Stimulated activated CD4-positive, alpha-beta T cell treated with anti-CD3 and anti-CD28 coated beads, TNF-alpha, amount 100 ng/mL, for 1 hour (primary cell): ENCODE measurements around the gene MLPH.
A peak's percentile ranks its signal among the peaks of the same experiment; 100 is the strongest.

Experiments used
- DNase-seq, 3 donors: peaks; one replicate each; pipeline ENCODE4 v3.0.0-alpha.2; 2020; ENCODE audit warnings: low read depth in 3 of 3, low spot score in 1 of 3

MLPH gene

DNA sequence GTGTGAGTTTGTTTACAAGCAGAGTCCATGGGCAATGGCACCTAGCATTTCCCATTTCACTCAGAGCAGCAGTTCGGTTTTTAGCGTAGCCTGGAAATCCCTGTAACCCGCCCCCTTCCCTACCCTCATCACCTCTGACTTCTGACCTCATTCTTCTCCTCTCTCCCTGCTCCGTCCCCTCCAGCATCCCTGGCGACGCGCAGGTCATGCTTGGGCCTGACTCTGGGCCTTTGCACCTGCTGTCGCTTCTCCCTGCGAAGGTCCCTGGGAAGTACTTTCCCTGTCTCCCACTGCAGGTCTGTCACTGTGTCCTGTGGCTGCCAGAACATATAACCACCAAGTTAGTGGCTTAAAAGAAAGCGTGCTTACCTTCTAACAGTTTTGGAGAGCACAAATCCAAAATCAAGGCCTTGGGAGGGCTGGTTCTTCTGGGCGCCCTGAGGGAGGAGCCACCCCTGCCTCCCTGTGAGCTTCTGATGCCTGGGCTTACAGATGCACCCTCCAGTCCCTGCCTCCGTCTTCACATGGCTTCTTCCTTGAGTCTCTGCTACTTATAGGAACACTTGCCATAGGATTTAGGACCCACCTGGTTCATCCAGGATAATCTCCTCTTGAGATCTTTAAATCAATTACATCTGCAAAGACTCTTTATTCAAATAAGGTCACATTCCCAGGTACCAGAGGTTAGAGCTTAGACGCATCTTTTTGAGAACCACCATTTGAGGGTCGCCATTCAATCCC lies 111.6 kb downstream of the MLPH start:
- DNase-seq, result no peak

DNA sequence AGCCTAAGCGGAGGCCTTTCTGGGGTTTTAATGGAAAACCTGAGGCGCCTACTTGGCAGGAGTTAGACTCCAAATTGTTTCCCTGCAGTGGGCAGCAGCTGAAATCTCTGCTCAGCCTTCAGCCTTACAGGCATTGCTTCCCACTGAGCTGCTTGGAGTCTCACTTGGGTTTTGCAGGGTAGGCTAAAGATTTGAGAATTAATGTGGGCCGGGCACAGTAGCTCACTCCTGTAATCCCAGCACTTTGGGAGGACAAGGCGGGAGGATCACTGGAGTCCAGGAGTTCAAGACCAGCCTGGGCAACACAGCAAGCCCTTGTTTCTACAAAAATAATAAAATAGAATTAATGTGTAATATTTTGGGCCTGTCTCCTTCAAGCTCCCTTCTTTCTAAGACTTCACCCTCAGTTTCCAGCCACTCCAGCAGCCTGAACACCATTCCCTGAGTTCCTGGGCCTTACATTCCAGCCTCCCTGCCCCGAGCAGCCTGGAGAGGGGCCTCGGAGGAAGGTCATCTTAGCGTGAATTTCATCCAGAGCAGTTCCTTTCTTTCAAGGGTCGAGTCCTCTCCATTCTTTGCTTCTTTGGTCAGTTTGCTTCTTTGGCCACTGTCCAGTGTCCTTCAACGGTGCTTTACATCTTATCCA lies 112.5 kb downstream of the MLPH start:
- DNase-seq, result no peak

DNA sequence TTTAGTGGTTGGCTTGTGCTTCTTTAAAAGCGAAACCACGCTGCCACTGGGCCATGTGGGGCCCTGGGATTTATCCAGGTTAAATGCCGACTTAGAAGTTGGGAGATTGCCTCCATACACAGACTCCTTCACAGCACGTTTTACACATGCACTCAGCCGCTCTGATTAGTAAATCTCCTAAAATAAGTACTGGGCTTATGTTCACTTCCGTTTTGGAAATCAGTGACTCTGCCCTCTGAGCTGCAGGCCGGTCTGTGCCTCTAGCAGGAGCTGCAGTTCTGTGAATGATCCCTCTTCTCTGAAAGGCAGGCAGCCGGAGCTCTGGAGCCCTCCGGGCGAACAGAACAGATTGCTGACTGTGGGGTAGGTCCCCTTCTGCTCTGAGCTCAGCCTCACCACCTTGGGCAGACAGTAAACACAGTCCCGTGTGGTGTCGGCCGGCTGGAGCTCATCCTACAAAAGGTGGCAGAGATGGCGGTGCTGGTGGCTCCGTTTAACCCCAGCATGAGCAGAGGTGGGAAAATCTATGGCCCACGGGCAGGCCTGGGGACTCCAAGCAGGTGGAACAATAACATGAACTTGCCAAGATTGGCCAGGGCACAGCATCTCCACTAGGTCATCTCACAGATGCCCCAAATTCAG lies 113.3 kb downstream of the MLPH start:
- no peak for DNase-seq

DNA sequence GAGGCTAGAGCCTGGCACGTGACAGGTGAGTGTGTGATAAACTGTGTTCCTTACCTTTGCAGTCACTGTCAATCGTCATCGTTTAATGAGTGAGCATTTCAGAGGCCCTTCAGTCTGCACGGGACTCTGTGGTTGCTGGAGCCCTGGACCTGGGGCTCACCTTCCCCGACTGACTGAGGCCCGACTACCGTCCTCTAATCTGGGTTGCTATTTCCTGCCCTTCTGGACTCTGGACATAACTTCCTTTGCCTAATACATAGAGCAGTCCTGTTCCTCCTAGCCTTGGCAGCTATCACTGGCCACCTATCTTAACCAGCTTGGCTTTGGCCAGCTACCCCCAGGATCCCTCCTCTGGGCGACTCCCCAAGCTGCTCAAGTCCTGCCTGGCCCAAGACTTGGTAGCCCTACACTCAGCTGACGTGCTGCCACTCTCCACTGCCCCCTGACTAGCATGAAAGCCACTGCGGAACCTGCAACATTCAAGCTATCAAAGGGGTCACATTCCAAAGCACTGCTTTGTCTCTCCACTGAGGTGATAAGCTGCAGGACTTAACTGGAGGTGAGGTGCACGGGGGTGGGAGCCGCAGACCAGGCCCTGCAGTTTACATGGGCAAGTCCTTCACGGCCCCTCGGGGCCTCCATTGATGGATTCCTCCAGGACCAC lies 114.5 kb downstream of the MLPH start:
- no peak for DNase-seq

DNA sequence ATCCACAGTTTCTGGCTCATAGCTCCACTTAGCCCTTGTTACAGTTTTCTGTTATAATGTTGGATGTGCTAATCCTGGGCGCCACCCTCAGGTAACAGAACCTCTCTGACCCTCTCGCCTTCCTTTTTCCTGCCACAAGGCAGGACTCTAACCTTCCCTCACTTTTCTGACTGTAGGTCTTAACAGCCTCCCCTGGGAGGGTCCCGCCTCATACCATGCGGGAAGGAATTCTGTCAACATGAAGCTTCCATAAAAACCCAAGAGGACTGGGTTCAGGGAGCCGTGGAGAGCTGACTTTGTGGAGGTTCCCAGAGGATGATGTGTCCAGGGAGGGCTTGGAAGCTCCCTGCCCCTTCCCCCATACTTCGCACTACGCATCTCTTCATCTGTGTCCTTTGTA lies 115.4 kb downstream of the MLPH start:
- DNase-seq, result no peak

DNA sequence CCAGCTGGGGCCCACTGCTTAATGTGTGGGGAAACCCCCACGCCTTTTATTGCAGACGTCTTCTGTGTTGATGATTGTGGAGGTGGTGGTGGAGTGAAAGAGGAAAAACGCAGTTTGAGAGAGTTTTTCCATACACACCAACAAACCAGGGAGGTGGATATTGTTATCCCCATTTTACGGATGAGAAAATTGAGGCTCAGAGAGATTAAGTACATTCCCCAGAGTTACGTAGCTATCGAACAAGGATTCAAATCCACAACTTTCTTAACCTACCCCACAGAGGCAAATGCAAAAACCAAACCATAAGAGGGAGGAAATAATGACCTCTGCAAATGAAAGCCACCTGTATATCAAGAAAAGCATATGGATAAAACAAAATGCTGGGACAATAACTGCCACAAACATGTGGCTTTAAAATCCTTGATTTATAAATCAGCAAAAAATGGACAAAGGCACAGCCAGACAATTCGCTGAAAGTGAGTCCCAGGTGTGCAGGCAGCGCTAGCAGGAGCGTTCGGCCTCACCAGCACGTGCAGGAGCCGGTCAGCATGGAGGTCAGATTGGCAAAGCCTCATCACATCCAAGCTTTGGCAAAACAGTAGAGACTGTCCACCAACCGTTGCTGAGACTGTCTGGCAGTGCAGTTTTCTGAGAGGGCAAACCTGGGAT lies 116.1 kb downstream of the MLPH start:
- DNase-seq, result no peak

DNA sequence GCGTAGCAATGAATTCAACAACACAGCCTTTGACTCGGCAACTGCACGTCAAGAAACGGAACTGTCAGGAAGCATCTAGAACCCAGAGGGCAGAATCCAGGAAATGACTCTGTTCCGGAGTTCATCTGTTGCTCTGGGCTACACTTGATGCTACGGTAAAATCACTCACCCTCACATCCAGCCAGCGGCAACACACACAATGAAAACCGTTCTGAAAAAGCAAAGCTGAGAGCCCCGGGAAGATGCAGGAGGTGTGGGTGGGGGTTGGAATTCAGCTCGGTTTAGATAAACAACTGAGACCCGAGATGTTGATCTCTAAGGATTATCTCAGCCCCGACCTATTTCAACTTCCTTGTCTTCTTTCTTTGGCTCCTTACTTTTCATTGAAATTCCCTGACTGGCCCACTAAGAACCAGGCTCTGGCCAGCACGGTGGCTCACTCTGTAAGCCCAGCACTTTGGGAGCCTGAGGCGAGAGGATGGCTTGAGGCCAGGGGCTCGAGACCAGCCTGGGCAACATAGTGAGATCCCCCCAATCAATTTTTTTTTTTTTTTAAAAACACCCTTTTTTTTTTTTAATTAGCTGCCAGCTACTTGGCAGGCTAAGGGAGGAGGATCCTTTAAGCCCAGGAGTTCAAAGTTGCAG lies 116.8 kb downstream of the MLPH start:
- DNase-seq, result peak in 1 of 3 donors; percentile 17

DNA sequence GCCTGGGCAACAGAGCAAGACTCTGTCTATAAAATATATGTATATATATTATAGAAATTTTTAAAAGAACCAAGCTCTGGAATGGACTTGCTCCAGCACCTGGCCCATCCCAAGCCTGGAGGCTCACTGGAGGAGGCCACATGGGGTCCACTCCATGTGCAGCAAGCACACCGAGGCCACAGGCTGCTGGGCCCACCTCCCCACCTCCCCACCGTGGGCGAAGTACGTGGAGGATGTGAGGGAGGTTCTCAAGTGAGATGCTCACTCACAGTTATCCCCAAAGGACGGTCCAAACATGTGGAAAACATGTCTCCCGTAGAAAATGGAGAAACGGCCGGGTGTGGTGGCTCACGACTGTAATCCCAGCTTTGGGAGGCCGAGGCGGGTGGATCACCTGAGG lies 117.3 kb downstream of the MLPH start:
- DNase-seq, result no peak
